HG03039 (cell line): ENCODE results near the gene KIF20B.
A peak's percentile ranks its signal among the peaks of the same experiment; 100 is the strongest.

Source experiments
- ATAC-seq: cut with Tn5 transposase; IDR thresholded peaks from one replicate; pipeline ENCODE4 v1.9.1; 2021; ENCODE audit warnings: mild to moderate bottlenecking, moderate library complexity; ENCODE audit not compliant: unreplicated experiment

The KIF20B gene

GRCh38 chr10:89701242-89702120, at the start of gene KIF20B:
Gene KIF20B, plus strand, starts transcription at chr10:89701590. Its CDS starts 3,705 bp downstream, at chr10:89705295.
- peak; percentile 96 for ATAC-seq

GRCh38 chr10:89651916-89652573, 49.3 kb upstream of the KIF20B start:
- ATAC-seq, result no peak

DNA sequence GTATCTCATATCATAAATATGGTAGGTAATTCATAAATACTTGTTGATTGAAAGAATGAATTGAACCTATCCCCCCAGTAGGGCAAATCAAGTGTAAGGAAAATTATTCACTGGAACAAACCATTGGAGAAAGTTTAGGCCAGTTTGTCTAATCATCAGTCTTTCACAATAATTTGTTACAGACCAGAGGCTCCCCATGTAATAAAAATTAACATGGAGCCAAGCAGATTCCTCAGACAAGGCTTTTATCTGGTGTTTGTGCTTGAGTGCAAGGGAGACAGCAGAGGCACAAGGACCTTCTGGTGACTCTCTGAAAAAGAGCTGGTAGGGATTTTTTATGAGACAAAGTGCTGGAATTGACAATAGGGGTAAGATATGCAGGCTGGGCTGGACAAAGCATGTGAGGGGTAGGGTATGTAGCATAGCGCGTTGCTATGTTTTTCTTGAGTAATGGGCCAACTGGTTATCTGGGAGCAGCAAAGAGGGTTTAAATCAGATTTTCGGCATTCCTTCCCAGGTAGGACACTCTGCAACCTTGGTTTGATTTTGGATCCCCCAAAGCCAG, 48.5 kb upstream of the KIF20B start:
- ATAC-seq, result no peak

GRCh38 chr10:89653410-89653869, 48.0 kb upstream of the KIF20B start:
- peak; percentile 41 for ATAC-seq

DNA sequence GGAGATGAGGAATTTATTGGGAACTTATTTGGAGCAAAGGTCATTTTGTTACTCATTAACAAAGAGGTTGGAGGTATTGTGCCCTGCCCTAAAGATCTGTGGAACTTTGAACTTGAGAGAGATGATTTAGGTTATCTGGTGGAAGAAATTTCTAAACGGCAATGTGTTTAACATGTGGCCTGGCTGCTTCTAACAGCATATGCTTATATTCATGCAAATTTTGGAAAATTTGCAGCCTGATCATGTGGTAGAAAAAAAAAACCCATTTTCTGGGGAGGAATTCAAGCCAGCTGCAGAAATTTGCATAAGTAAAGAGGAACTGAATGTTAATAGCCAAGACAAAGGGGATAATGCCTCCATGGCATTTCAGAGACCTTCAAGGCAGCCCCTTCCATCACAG, 45.7 kb upstream of the KIF20B start:
- no peak for ATAC-seq

- no peak for ATAC-seq
Observed at GRCh38 chr10:89657302-89657701, 44.1 kb upstream of the KIF20B start.

DNA sequence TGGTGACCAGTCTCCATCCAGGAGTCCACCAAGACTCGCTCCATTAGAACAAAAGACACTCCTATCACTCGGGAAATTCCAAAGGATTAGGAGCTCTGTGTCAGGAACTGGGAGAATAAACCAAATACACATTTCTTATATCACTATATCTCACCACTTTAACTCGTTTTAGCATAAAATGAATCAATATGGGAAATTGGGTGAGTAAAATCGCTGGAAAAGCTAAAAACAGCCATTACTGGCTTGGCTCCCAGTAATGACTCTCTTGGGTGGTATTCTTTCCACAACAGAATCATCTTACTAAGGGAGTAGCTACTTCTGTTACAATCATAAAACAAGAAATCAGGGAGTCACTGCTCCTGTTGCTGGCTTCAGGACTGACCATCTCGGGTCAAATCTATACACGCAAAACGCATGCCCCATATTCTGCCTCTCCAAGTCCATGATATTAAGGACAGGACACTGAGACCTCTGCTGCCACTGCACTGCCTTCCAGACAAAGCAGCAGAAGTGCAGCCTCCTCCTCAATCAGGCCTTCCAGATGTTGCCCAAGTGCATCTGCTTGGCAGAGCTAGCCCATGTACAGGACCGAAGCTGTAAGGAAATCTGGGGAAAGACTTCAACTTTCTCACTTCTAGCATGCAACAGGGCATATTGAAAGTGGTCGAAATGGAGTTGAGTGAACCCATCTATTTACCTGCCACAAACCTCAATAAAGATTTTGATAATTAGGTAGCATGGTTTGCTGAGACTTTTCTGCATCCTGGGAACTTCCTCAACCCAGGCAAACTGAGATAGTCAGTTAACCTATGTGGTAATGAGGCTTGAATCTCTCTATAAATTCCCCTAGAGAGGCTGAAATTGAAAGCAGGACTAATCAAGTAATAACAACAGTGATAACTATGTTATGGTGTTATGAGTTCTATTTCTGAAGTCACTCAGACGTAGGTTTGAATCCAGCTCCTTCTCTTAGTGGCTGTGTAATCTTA, 42.0 kb upstream of the KIF20B start:
- no peak for ATAC-seq

GRCh38 chr10:89662596-89662995, 38.8 kb upstream of the KIF20B start:
- no peak for ATAC-seq

DNA sequence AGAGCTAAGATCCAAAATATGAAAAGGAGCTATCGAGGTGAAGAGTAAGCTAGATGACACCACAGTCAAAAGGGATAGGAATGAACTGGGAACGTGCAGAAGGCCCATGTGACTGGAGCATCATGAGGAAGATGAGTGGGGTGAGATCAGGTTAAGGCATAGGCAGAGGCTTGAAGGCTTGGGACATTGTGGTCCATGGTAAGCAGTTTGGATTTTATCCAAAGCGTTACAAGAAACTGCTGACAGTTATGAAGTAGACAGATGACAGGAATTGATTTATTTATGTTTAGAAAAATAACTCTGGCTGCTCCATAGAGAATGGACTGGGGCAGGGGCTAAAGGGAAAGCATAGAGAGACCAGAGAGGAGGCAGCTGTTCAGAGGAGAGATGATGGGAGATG, 38.2 kb upstream of the KIF20B start:
- ATAC-seq, result no peak

DNA sequence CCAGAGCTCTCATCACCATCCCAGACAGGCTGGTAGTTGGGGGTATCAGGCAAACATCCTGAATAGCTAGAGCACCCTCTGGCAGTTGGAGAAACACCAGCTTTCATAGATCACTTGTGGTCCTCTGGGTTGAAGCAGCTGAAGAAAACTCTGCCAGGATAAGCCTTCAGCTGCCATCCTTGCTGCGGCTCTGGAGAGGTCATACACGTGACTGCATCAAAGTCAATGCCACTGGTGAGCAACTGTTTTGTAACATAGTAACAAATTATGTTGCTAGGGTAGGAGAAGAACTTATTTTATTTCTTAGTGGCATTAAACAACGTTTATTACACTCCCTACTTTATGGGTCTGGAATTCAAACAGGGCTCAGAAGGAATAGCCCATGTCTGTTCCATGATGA, 37.2 kb upstream of the KIF20B start:
- ATAC-seq, result no peak

GRCh38 chr10:89665302-89665701, 36.1 kb upstream of the KIF20B start:
- ATAC-seq, result no peak

- ATAC-seq, result no peak
Observed at GRCh38 chr10:89666138-89666537, 35.3 kb upstream of the KIF20B start.

DNA sequence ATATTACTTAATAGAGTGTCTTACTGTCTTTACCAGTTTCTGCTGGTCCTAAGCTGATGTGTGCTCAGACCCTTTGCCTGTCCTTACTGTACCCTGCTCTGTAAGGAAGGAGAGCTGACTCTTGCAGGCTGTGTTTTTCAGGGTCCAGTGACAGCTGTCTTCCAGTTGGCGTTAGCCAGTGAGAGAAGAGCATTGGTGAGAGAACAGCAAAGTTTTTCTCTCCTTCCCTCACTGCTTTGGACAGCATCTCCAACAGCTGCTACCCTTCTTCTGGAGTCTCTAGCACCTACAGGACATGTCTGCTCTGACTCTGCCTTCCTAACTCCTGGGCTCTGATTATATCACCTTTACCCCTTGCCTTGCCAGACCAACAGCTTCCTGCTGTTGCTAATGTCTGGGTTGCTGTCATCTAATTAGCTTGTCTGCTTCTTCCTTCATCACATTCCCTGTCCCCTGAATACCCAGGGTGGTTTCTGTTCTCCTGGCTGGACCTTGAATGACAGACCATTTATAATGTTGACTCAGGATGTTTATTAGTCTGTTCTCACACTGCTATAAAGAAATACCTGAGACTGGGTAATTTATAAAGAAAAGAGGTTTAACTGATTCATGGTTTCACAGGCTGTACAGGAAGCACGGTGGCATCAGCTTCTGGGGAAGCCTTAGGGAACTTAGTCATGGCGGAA, 32.9 kb upstream of the KIF20B start:
- no peak for ATAC-seq

DNA sequence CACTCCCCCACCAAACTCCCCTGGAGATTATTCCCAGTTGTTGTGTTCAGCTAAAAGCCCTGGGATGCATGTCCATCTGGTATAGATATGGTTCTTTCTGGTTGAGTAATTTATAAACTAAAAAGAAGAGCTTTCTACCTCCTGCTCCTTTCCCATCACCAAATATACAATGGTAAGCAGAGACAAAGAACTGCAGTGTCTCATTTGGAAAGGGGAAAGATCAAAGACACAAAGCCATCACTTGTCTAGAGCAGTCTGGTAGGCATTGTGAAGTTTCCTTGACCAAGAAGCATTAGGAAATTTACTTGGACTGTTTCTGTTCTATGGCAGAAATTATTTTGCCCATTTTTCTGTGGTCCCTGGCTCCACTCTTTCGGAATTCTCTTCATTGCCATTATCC, 31.4 kb upstream of the KIF20B start:
- ATAC-seq, result no peak

DNA sequence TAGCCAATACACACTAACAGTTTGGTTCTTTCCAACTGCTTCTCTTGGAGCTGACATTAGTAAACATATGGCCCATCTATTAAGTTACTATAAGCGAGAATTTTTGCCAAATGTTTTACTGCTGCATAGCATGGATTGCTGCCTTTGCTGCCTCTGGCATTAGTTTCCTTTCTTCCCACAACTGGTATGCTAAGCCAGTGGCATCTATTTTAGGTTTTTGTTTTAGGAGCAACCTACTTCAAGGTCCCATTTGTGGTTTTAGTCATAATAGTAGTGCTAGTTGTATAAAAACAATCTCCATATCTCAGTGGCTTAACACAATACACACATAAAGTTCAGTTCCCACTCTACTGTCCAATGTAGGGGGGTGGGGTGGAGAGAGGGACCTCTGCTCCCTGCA, 30.5 kb upstream of the KIF20B start:
- no peak for ATAC-seq

DNA sequence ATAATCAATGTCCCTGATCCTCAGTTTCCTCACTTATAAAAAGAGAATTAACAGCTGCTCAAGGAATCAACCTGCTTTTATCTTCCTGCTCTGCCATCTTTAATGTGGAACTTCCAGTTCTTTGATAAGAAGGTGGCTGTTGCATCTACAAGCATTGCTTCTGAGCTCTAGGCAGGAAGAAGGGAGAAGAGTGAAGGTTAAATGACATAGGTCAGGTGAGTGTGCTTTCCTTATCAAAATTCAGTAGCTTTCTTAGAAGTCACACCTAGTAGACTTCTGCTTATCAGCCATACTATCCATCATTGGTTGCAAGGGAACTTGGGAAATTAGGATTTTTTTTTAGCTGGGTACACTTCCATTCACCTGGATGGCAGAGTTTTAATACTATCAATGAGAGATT, 24.0 kb upstream of the KIF20B start:
- ATAC-seq, result no peak

- no peak for ATAC-seq
Observed at GRCh38 chr10:89679986-89680385, 21.4 kb upstream of the KIF20B start.

- no peak for ATAC-seq
Observed at GRCh38 chr10:89683883-89684282, 17.5 kb upstream of the KIF20B start.

- no peak for ATAC-seq
Observed at GRCh38 chr10:89684604-89685003, 16.8 kb upstream of the KIF20B start.

GRCh38 chr10:89685936-89686335, 15.5 kb upstream of the KIF20B start:
- ATAC-seq, result no peak
